ENCODE data around the gene APBA1.

The APBA1 gene

GRCh38 chr9:69637817-69638200 is 34.4 kb downstream of the APBA1 start:
- H3K4me3 ChIP-seq (ENCODE audit: insufficient read depth, low read depth, low read length, poor library complexity, severe bottlenecking), result no peak overlapping the region
- H3K27ac ChIP-seq (ENCODE audit: insufficient read depth, low read length, poor library complexity, severe bottlenecking), result no peak overlapping the region
- no peaks in the 10 kb centered on the region for H3K36me3 ChIP-seq (ENCODE audit: control insufficient read depth, insufficient read depth, low read length)
- H3K27me3 ChIP-seq (replicated peaks; ENCODE audit: control insufficient read depth, insufficient read depth, low read length, poor library complexity, severe bottlenecking), result no peaks in the 10 kb centered on the region
- no peaks in the 10 kb centered on the region for H3K9me3 ChIP-seq (ENCODE audit: control insufficient read depth, low read length)
- no peaks in the 10 kb centered on the region for H3K4me1 ChIP-seq (ENCODE audit: control insufficient read depth, insufficient read depth, low read length, poor library complexity, severe bottlenecking)
- DNase-seq, result no peak

GRCh38 chr9:69637193-69637816 is 34.9 kb downstream of the APBA1 start:
- no peaks in the 10 kb centered on the region for H3K9me3 ChIP-seq (ENCODE audit: control insufficient read depth, low read length)
- no peaks in the 10 kb centered on the region for H3K27me3 ChIP-seq (replicated peaks; ENCODE audit: control insufficient read depth, insufficient read depth, low read length, poor library complexity, severe bottlenecking)
- no peaks in the 10 kb centered on the region for H3K36me3 ChIP-seq (ENCODE audit: control insufficient read depth, insufficient read depth, low read length)
- no peak overlapping the region for H3K4me3 ChIP-seq (ENCODE audit: insufficient read depth, low read depth, low read length, poor library complexity, severe bottlenecking)
- H3K4me1 ChIP-seq (ENCODE audit: control insufficient read depth, insufficient read depth, low read length, poor library complexity, severe bottlenecking), result no peaks in the 10 kb centered on the region
- H3K27ac ChIP-seq (ENCODE audit: insufficient read depth, low read length, poor library complexity, severe bottlenecking), result no peak overlapping the region
- DNase-seq, result no peak

- Histone ChIP-seq H3K27me3 (replicated peaks; ENCODE audit: control insufficient read depth, insufficient read depth, low read length, poor library complexity, severe bottlenecking) (no peaks in the 10 kb centered on the region), H3K9me3 (ENCODE audit: control insufficient read depth, low read length) (no peaks in the 10 kb centered on the region), H3K4me1 (ENCODE audit: control insufficient read depth, insufficient read depth, low read length, poor library complexity, severe bottlenecking) (no peaks in the 10 kb centered on the region), H3K4me3 (ENCODE audit: insufficient read depth, low read depth, low read length, poor library complexity, severe bottlenecking) (no peak overlapping the region), H3K36me3 (ENCODE audit: control insufficient read depth, insufficient read depth, low read length) (no peaks in the 10 kb centered on the region), H3K27ac (ENCODE audit: insufficient read depth, low read length, poor library complexity, severe bottlenecking) (no peak overlapping the region)
- DNase-seq, result no peak
These were observed 38.5 kb downstream of the APBA1 start for GRCh38 chr9:69633716-69634115.

GRCh38 chr9:69632768-69633167 is 39.4 kb downstream of the APBA1 start:
- H3K27me3 ChIP-seq (replicated peaks; ENCODE audit: control insufficient read depth, insufficient read depth, low read length, poor library complexity, severe bottlenecking), result no peaks in the 10 kb centered on the region
- H3K9me3 ChIP-seq (ENCODE audit: control insufficient read depth, low read length), result no peaks in the 10 kb centered on the region
- H3K27ac ChIP-seq (ENCODE audit: insufficient read depth, low read length, poor library complexity, severe bottlenecking), result no peak overlapping the region
- H3K4me3 ChIP-seq (ENCODE audit: insufficient read depth, low read depth, low read length, poor library complexity, severe bottlenecking), result no peak overlapping the region
- DNase-seq, result no peak
- no peaks in the 10 kb centered on the region for H3K36me3 ChIP-seq (ENCODE audit: control insufficient read depth, insufficient read depth, low read length)
- no peaks in the 10 kb centered on the region for H3K4me1 ChIP-seq (ENCODE audit: control insufficient read depth, insufficient read depth, low read length, poor library complexity, severe bottlenecking)

GRCh38 chr9:69627281-69627680 is 44.9 kb downstream of the APBA1 start:
- no peak for DNase-seq
- Histone ChIP-seq H3K27me3 (replicated peaks; ENCODE audit: control insufficient read depth, insufficient read depth, low read length, poor library complexity, severe bottlenecking) (no peaks in the 10 kb centered on the region), H3K4me3 (ENCODE audit: insufficient read depth, low read depth, low read length, poor library complexity, severe bottlenecking) (no peak overlapping the region), H3K9me3 (ENCODE audit: control insufficient read depth, low read length) (no peaks in the 10 kb centered on the region), H3K36me3 (ENCODE audit: control insufficient read depth, insufficient read depth, low read length) (no peaks in the 10 kb centered on the region), H3K4me1 (ENCODE audit: control insufficient read depth, insufficient read depth, low read length, poor library complexity, severe bottlenecking) (no peaks in the 10 kb centered on the region), H3K27ac (ENCODE audit: insufficient read depth, low read length, poor library complexity, severe bottlenecking) (no peak overlapping the region)

GRCh38 chr9:69623276-69623675 is 48.9 kb downstream of the APBA1 start:
- no peaks in the 10 kb centered on the region for H3K27me3 ChIP-seq (replicated peaks; ENCODE audit: control insufficient read depth, insufficient read depth, low read length, poor library complexity, severe bottlenecking)
- DNase-seq, result no peak
- no peak overlapping the region for H3K4me3 ChIP-seq (ENCODE audit: insufficient read depth, low read depth, low read length, poor library complexity, severe bottlenecking)
- no peaks in the 10 kb centered on the region for H3K36me3 ChIP-seq (ENCODE audit: control insufficient read depth, insufficient read depth, low read length)
- no peaks in the 10 kb centered on the region for H3K4me1 ChIP-seq (ENCODE audit: control insufficient read depth, insufficient read depth, low read length, poor library complexity, severe bottlenecking)
- H3K9me3 ChIP-seq (ENCODE audit: control insufficient read depth, low read length), result no peaks in the 10 kb centered on the region
- H3K27ac ChIP-seq (ENCODE audit: insufficient read depth, low read length, poor library complexity, severe bottlenecking), result no peak overlapping the region

- H3K27me3 ChIP-seq (replicated peaks; ENCODE audit: control insufficient read depth, insufficient read depth, low read length, poor library complexity, severe bottlenecking), result no peaks in the 10 kb centered on the region
- no peak overlapping the region for H3K27ac ChIP-seq (ENCODE audit: insufficient read depth, low read length, poor library complexity, severe bottlenecking)
- no peaks in the 10 kb centered on the region for H3K9me3 ChIP-seq (ENCODE audit: control insufficient read depth, low read length)
- no peak for DNase-seq
- no peaks in the 10 kb centered on the region for H3K36me3 ChIP-seq (ENCODE audit: control insufficient read depth, insufficient read depth, low read length)
- no peak overlapping the region for H3K4me3 ChIP-seq (ENCODE audit: insufficient read depth, low read depth, low read length, poor library complexity, severe bottlenecking)
- no peaks in the 10 kb centered on the region for H3K4me1 ChIP-seq (ENCODE audit: control insufficient read depth, insufficient read depth, low read length, poor library complexity, severe bottlenecking)
These were observed 49.5 kb downstream of the APBA1 start for GRCh38 chr9:69622676-69623075.

- Histone ChIP-seq H3K27ac (ENCODE audit: insufficient read depth, low read length, poor library complexity, severe bottlenecking) (no peak overlapping the region), H3K27me3 (replicated peaks; ENCODE audit: control insufficient read depth, insufficient read depth, low read length, poor library complexity, severe bottlenecking) (no peaks in the 10 kb centered on the region), H3K36me3 (ENCODE audit: control insufficient read depth, insufficient read depth, low read length) (no peaks in the 10 kb centered on the region), H3K9me3 (ENCODE audit: control insufficient read depth, low read length) (no peaks in the 10 kb centered on the region), H3K4me1 (ENCODE audit: control insufficient read depth, insufficient read depth, low read length, poor library complexity, severe bottlenecking) (no peaks in the 10 kb centered on the region), H3K4me3 (ENCODE audit: insufficient read depth, low read depth, low read length, poor library complexity, severe bottlenecking) (no peak overlapping the region)
- DNase-seq, result no peak
These were observed 50.3 kb downstream of the APBA1 start for GRCh38 chr9:69621730-69622460.

- no peak for DNase-seq
- no peaks in the 10 kb centered on the region for H3K36me3 ChIP-seq (ENCODE audit: control insufficient read depth, insufficient read depth, low read length)
- no peaks in the 10 kb centered on the region for H3K4me1 ChIP-seq (ENCODE audit: control insufficient read depth, insufficient read depth, low read length, poor library complexity, severe bottlenecking)
- H3K9me3 ChIP-seq (ENCODE audit: control insufficient read depth, low read length), result no peaks in the 10 kb centered on the region
- H3K4me3 ChIP-seq (ENCODE audit: insufficient read depth, low read depth, low read length, poor library complexity, severe bottlenecking), result no peak overlapping the region
- H3K27ac ChIP-seq (ENCODE audit: insufficient read depth, low read length, poor library complexity, severe bottlenecking), result no peak overlapping the region
- H3K27me3 ChIP-seq (replicated peaks; ENCODE audit: control insufficient read depth, insufficient read depth, low read length, poor library complexity, severe bottlenecking), result no peaks in the 10 kb centered on the region
These were observed 51.4 kb downstream of the APBA1 start for GRCh38 chr9:69620731-69621130.

GRCh38 chr9:69619233-69619632 is 52.9 kb downstream of the APBA1 start:
- no peaks in the 10 kb centered on the region for H3K9me3 ChIP-seq (ENCODE audit: control insufficient read depth, low read length)
- H3K27me3 ChIP-seq (replicated peaks; ENCODE audit: control insufficient read depth, insufficient read depth, low read length, poor library complexity, severe bottlenecking), result no peaks in the 10 kb centered on the region
- H3K27ac ChIP-seq (ENCODE audit: insufficient read depth, low read length, poor library complexity, severe bottlenecking), result no peak overlapping the region
- H3K36me3 ChIP-seq (ENCODE audit: control insufficient read depth, insufficient read depth, low read length), result no peaks in the 10 kb centered on the region
- no peaks in the 10 kb centered on the region for H3K4me1 ChIP-seq (ENCODE audit: control insufficient read depth, insufficient read depth, low read length, poor library complexity, severe bottlenecking)
- no peak overlapping the region for H3K4me3 ChIP-seq (ENCODE audit: insufficient read depth, low read depth, low read length, poor library complexity, severe bottlenecking)
- no peak for DNase-seq

Data from effector memory CD4-positive, alpha-beta T cell (primary cell).